Astrocyte (in vitro differentiated cells and primary cell): ENCODE measurements around the gene JHY.

Experiments used
- CTCF ChIP-seq: IDR thresholded peaks from 2 replicates; pipeline ENCODE4 v1.5.1; 2011; ENCODE audit warnings: low read depth, mild to moderate bottlenecking, inconsistent platforms, low read length, moderate library complexity; ENCODE audit not compliant: insufficient read depth
- EZH2 ChIP-seq: IDR thresholded peaks from 2 replicates; pipeline ENCODE4 v1.6.1; 2012; ENCODE audit warnings: mild to moderate bottlenecking, low read length, inconsistent platforms; ENCODE audit not compliant: insufficient read depth

GRCh38 chr11:122877732-122878131, 4.8 kb upstream of the JHY start:
- TF ChIP-seq CTCF (no peak), EZH2 (no peak)
